IPS-15b (cell line): ENCODE results near the gene C6orf118.

Experiments used
- H3K27me3 ChIP-seq: one replicate; pipeline ENCODE4 v1.6.1; 2013; ENCODE audit warnings: low read length; ENCODE audit not compliant: control insufficient read depth, insufficient read depth
- H3K36me3 ChIP-seq: one replicate; pipeline ENCODE4 v1.6.1; 2013; ENCODE audit warnings: low read length; ENCODE audit not compliant: control insufficient read depth, insufficient read depth
- H3K4me1 ChIP-seq: one replicate; pipeline ENCODE4 v1.6.1; 2013; ENCODE audit warnings: mild to moderate bottlenecking, low read length; ENCODE audit not compliant: control insufficient read depth, insufficient read depth
- H3K4me3 ChIP-seq: one replicate; pipeline ENCODE4 v1.5.1; 2013; ENCODE audit warnings: low read depth, low read length
- H3K9ac ChIP-seq: one replicate; pipeline ENCODE4 v1.6.1; 2013; ENCODE audit warnings: low read depth, mild to moderate bottlenecking, low read length
- H3K9me3 ChIP-seq: one replicate; pipeline ENCODE4 v1.6.1; 2013; ENCODE audit warnings: mild to moderate bottlenecking, low read length; ENCODE audit not compliant: control insufficient read depth, insufficient read depth

C6orf118 gene

DNA sequence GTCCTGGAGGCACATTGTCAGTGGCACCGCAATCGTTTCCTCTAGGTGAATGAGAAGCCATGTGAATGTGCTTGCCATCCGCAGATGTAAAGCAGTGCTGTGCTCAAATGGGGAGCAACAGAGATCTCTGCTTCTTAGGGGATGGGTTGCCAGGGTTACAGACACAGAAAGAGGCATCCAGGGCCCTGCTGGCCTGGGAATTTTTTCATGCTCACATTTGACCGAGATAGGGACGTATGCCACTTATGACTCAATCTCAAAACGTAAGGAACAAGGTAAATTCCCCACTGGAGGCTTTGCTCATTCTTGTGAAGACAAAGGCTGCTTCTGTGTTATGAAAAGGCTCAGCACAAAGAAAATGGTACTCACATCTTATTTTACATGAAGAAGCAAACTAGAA is 11.0 kb downstream of the C6orf118 start:
- Histone ChIP-seq H3K27me3 (no peaks in the 10 kb centered on the region), H3K9me3 (no peaks in the 10 kb centered on the region), H3K36me3 (no peaks in the 10 kb centered on the region)

DNA sequence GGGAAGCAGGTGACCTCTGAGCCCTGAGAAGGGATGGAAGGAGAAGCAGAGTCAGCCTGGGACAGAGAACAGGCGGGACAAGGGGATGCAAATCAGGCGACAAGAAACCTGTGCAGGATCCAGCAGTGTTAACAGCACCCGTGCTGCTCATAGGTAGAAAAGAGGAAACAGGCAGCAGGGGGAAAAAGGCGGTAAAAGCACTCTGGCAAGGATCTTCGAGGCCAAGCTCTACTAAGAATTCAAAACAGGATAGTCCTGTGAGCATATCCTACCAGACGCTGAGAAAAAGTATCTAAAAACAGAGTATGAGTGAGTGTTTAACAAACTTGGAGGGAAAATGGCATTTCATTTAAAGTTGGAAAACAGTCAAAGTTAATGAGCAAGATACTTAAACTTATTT is 16.7 kb downstream of the C6orf118 start:
- Histone ChIP-seq H3K27me3 (no peaks in the 10 kb centered on the region), H3K9ac (no peak overlapping the region), H3K4me3 (no peak overlapping the region), H3K36me3 (no peaks in the 10 kb centered on the region), H3K9me3 (no peaks in the 10 kb centered on the region), H3K4me1 (no peaks in the 10 kb centered on the region)

More for the DNA sequence above, 11.0 kb downstream of the C6orf118 start:
- Histone ChIP-seq H3K4me1 (no peaks in the 10 kb centered on the region), H3K9ac (no peak overlapping the region), H3K4me3 (no peak overlapping the region)

DNA sequence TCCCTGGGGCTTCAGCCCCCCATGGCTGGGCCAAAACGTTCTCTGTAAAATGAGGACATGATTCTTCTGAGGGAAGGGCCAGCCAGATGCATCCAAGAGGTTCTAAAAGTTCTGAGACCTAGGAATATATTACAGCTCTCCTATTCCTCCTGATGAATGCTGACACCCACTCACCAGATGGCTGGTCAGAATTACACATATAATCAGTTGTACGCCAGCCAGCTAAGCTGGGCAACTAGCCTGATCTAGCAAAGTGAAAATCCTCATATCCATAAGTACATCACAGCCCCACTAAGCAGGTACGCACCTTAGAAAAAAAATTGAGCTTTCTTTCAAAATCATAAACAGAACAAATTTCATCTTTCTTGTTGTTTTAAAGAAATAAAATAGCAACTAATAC is 34.8 kb downstream of the C6orf118 start:
- H3K9me3 ChIP-seq, result no peaks in the 10 kb centered on the region
- H3K4me3 ChIP-seq, result no peak overlapping the region
- no peaks in the 10 kb centered on the region for H3K36me3 ChIP-seq
- no peaks in the 10 kb centered on the region for H3K27me3 ChIP-seq
- no peaks in the 10 kb centered on the region for H3K4me1 ChIP-seq
- no peak overlapping the region for H3K9ac ChIP-seq

DNA sequence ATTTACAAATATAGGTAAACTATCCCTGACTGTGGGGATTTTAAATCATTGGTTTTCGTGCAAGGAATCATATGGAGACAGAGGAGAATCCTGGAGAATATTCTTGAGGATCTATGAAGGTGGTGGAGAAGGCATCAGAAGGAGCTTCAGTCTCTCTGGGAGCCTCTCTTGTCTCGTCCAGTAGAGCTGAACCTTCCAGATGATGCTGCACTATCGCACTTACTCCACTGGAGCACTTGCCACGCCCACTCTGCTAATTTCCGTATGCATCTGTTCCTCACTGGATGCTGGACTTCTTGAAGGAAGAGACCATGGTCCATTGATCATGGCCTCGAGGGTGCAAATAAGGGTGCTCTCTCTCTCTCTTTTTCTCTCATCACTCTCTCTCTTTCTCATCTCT is 36.8 kb downstream of the C6orf118 start:
- Histone ChIP-seq H3K4me3 (no peak overlapping the region), H3K9me3 (no peaks in the 10 kb centered on the region), H3K4me1 (no peaks in the 10 kb centered on the region), H3K36me3 (no peaks in the 10 kb centered on the region), H3K27me3 (no peaks in the 10 kb centered on the region), H3K9ac (no peak overlapping the region)

DNA sequence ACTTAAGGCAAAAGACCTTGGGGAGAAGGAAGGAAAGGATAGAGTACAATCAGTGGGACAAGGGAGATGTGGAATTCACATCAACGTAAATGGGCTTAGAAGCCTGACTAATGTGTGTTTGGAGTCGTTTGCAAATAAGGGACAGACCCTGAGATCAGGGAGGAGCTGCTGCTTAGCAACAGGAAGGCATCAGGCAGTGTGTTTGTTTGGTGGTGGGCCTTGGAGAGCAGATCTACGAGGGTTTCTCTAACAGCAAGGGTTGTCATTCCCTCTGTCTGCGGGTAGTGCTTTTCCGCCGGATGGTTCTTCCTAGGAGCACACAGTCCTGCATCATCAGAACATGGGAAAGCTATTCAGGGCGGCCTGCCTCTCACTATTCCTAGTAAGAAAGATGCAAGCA is 40.4 kb downstream of the C6orf118 start:
- Histone ChIP-seq H3K27me3 (no peaks in the 10 kb centered on the region), H3K9me3 (no peaks in the 10 kb centered on the region), H3K4me1 (no peaks in the 10 kb centered on the region), H3K36me3 (no peaks in the 10 kb centered on the region), H3K4me3 (no peak overlapping the region), H3K9ac (no peak overlapping the region)

DNA sequence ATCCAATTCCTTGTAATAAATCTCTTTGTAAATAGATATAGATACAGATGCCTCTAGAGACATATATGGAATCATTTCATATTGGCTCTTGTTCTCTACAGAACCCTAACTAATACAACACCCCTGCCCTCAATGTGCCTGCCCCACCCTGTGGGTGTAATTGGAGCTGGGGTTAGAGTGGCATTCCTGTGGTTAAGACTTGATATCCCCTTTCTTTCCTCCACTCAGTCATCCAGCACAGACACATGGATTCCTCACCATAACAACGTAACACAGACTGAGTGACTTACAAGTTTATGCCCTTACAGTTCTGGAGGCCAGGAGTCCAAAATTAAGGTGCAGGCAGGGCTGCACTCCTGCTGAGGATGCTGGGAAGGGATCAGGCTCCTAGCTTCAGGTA is 42.8 kb downstream of the C6orf118 start:
- H3K36me3 ChIP-seq, result no peaks in the 10 kb centered on the region
- H3K9ac ChIP-seq, result no peak overlapping the region
- no peak overlapping the region for H3K4me3 ChIP-seq
- H3K9me3 ChIP-seq, result no peaks in the 10 kb centered on the region
- H3K4me1 ChIP-seq, result no peaks in the 10 kb centered on the region
- no peaks in the 10 kb centered on the region for H3K27me3 ChIP-seq

DNA sequence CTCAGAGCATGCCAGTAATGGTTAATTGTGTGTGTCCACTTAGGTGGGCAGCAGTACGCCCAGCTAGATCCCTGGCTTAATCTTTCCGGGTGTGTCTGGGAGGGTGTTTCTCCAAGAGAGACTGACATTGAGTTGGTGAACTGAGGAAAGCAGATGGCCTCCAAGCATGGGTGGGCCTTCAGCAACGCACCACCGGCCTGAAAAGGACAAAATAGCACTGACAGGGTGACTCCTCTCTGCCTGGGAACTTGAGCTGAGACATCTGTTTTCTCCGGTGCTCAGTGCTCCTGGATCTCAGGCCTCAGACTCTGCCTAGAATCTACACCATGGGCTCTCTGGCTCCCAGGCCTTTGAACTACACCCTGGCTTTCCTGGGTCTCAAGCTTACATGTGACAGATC is 43.2 kb downstream of the C6orf118 start:
- H3K9ac ChIP-seq, result no peak overlapping the region
- H3K4me3 ChIP-seq, result no peak overlapping the region
- no peaks in the 10 kb centered on the region for H3K27me3 ChIP-seq
- H3K9me3 ChIP-seq, result no peaks in the 10 kb centered on the region
- H3K4me1 ChIP-seq, result no peaks in the 10 kb centered on the region
- no peaks in the 10 kb centered on the region for H3K36me3 ChIP-seq

DNA sequence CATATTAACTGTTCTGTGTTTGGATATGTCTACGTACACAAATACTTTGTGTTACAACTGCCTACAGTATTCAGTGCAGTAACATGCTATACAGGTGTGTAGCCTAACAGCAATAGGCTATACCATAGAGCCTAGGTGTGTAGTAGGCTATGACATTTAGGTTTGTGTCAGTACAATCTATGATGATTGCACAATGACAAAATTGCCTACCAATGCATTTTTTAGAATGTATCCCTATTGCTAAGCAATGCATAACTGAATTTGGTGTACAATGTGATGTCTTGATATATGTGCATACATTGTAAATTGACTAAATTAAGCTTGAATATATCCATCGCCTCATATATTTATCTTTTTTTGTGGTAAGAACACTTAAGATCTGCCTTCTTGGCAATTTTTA is 48.9 kb downstream of the C6orf118 start:
- Histone ChIP-seq H3K9ac (no peak overlapping the region), H3K36me3 (no peaks in the 10 kb centered on the region), H3K27me3 (no peaks in the 10 kb centered on the region), H3K4me1 (no peaks in the 10 kb centered on the region), H3K4me3 (no peak overlapping the region), H3K9me3 (peaks cover 4% of the 10 kb centered on the region)

DNA sequence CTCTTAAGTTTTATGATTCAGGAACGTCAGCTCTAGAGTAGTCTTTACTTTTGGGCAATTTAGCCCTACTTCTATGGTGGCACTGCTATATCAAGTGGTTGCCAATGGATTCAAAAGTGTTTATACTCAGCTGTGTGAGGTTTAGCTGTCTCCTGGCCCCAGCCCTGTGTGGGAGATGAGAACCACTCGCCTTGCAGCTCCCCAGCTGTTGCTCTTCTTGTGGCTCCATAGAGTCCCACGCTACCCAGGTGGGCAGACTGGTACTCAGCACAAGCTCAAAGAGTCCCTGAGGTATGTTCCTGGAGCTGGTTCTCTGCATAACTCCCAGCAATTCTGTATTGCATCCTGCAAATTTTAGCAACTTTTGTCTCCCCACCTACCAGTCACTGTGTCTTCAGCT is 59.6 kb downstream of the C6orf118 start:
- no peaks in the 10 kb centered on the region for H3K27me3 ChIP-seq
- no peak overlapping the region for H3K4me3 ChIP-seq
- H3K36me3 ChIP-seq, result no peaks in the 10 kb centered on the region
- H3K9ac ChIP-seq, result no peak overlapping the region
- H3K4me1 ChIP-seq, result no peaks in the 10 kb centered on the region
- no peaks in the 10 kb centered on the region for H3K9me3 ChIP-seq

DNA sequence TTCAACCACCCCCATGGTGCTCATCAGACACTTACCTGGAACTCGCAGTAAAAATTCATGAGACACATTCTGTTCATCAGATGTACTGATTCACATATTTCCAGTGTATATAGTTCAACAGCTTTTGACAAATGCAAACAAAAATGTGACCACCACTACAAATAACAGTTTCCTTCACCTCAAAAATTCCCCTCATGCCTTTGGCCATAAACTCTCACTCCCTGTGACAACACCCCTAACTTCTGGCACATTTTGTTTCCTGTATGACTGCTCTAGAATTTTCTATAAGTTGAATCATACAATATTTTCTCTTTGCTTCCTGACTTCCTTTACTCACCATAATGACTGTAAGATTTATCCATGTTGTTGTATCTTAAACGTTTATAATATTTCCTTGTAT is 63.7 kb downstream of the C6orf118 start:
- Histone ChIP-seq H3K4me3 (no peak overlapping the region), H3K9me3 (no peaks in the 10 kb centered on the region), H3K36me3 (no peaks in the 10 kb centered on the region), H3K4me1 (no peaks in the 10 kb centered on the region), H3K27me3 (no peaks in the 10 kb centered on the region), H3K9ac (no peak overlapping the region)

DNA sequence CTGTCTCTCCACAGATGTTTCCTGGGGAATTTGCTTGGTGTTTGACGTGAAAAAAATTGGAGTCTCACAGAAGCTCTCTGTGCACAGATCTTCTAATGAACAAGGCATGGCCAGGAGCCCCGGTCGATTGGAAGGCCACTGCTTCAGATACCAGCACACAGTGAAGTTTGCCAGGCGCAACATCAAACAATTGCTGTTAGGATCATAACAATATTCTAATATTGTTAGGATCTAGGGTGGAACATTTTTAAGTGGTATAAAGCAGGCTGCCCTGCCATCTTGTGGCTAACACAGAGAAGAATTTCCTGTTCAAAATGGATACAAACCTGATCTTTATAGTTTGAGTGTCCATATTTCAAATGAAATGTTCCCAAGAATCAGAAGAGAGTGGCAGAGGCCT is 64.1 kb downstream of the C6orf118 start:
- Histone ChIP-seq H3K4me3 (no peak overlapping the region), H3K36me3 (no peaks in the 10 kb centered on the region), H3K27me3 (no peaks in the 10 kb centered on the region), H3K4me1 (no peaks in the 10 kb centered on the region), H3K9ac (no peak overlapping the region), H3K9me3 (no peaks in the 10 kb centered on the region)

DNA sequence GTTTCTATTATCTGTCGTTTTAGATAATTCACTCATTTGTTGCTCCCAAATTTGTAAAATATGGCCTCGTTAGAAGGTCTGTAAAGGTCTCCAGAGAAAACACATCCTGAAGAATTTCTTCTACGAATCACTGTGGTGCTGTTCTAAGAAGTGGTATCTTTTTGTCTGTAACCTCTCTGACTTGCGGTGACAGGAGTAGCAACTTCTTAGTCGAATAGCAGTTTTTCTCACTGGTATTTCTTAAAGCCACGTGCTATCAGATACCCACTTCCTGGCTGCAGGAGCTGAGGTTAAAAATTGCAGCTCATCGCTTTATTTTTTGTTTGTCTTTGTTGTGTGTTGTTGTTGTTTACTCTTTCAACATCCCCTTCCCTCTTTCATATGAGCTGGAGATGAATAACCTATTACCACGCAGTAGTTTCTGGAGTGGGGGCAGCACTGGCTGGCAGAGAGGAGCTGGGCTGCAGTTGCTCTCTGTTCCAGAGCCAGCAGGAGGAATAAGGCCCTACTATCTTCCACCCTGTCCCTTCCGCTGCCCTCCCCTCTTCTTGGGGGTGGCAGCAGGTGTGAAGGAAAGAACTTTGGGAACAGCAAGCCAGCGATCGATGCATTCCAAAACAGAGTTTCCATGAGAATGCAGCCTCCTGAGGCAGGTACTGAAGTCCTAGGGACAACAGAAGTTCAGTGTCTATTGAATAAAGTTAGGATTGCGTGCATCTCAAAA is 64.7 kb downstream of the C6orf118 start:
- no peaks in the 10 kb centered on the region for H3K4me1 ChIP-seq
- no peaks in the 10 kb centered on the region for H3K36me3 ChIP-seq
- H3K9me3 ChIP-seq, result no peaks in the 10 kb centered on the region

More for the DNA sequence above, 64.7 kb downstream of the C6orf118 start:
- no peaks in the 10 kb centered on the region for H3K27me3 ChIP-seq
- H3K4me3 ChIP-seq, result no peak overlapping the region
- H3K9ac ChIP-seq, result no peak overlapping the region
